GM23248 (cell line): ENCODE measurements around the gene CNDP1. TPM values are rescaled to one million over a fixed set of nuclear protein-coding genes. Genes with fewer than 3 reads are reported as not detected.

Source experiments
- DNase-seq: peaks from one replicate; pipeline ENCODE4 v3.0.0-alpha.2; 2015
- H2AFZ ChIP-seq: fragments of 200-600 bp; sonication (generic); 2 replicates; pipeline ENCODE4 v1.6.1; 2016; ENCODE audit warnings: antibody characterized with exemption
- H3F3A ChIP-seq: fragments of 200-600 bp; sonication (generic); 2 replicates; pipeline ENCODE4 v1.6.1; 2016; ENCODE audit warnings: mild to moderate bottlenecking, antibody characterized with exemption, mixed run types; ENCODE audit not compliant: insufficient read depth
- H3K27ac ChIP-seq: fragments of 200-600 bp; sonication (generic); 2 replicates; pipeline ENCODE4 v1.5.1; 2016; ENCODE audit warnings: mild to moderate bottlenecking
- H3K27me3 ChIP-seq: fragments of 200-600 bp; sonication (generic); replicated peaks from 2 replicates; pipeline ENCODE4 v1.6.1; 2016; ENCODE audit warnings: mild to moderate bottlenecking; ENCODE audit not compliant: insufficient read depth
- H3K36me3 ChIP-seq: fragments of 200-600 bp; sonication (generic); 2 replicates; pipeline ENCODE4 v1.6.1; 2016; ENCODE audit warnings: low read depth, mild to moderate bottlenecking
- H3K4me1 ChIP-seq: fragments of 200-600 bp; sonication (generic); 2 replicates; pipeline ENCODE4 v1.6.1; 2016; ENCODE audit warnings: mild to moderate bottlenecking; ENCODE audit not compliant: insufficient read depth
- H3K4me2 ChIP-seq: fragments of 200-600 bp; sonication (generic); one replicate; pipeline ENCODE4 v1.6.1; 2016; ENCODE audit warnings: mild to moderate bottlenecking; ENCODE audit not compliant: unreplicated experiment
- H3K4me3 ChIP-seq: fragments of 200-600 bp; sonication (generic); 2 replicates; pipeline ENCODE4 v1.5.1; 2016; ENCODE audit warnings: mild to moderate bottlenecking
- H3K79me2 ChIP-seq: fragments of 200-600 bp; sonication (generic); 2 replicates; pipeline ENCODE4 v1.6.1; 2016; ENCODE audit warnings: mild to moderate bottlenecking; ENCODE audit not compliant: insufficient read depth
- H3K9ac ChIP-seq: fragments of 200-600 bp; sonication (generic); 2 replicates; pipeline ENCODE4 v1.6.1; 2016; ENCODE audit warnings: mild to moderate bottlenecking
- H3K9me2 ChIP-seq: fragments of 200-600 bp; sonication (generic); 2 replicates; pipeline ENCODE4 v1.6.1; 2016; ENCODE audit warnings: mixed run types, mild to moderate bottlenecking, moderate library complexity; ENCODE audit not compliant: insufficient read depth
- H3K9me3 ChIP-seq: fragments of 200-600 bp; sonication (generic); one replicate; pipeline ENCODE4 v1.6.1; 2017; ENCODE audit warnings: low read depth
- H4K20me1 ChIP-seq: fragments of 200-600 bp; sonication (generic); 2 replicates; pipeline ENCODE4 v1.6.0; 2016; ENCODE audit not compliant: insufficient read depth
- EZH2 ChIP-seq: fragments of 200-600 bp; sonication (generic); IDR thresholded peaks from 2 replicates; pipeline ENCODE4 v1.6.1; 2018; ENCODE audit warnings: antibody characterized with exemption, mild to moderate bottlenecking; ENCODE audit not compliant: insufficient read depth, poor library complexity, severe bottlenecking
- EZH2phosphoT487 ChIP-seq: fragments of 200-600 bp; sonication (generic); IDR thresholded peaks from 2 replicates; pipeline ENCODE4 v1.6.1; 2018; ENCODE audit warnings: antibody characterized with exemption, moderate library complexity, mild to moderate bottlenecking, low read depth; ENCODE audit not compliant: insufficient read depth
- WGBS, 2 experiments: methylation state at CpG; one replicate each; pipeline ENCODE4 v1.1.6; 2015 to 2017; ENCODE audit warnings: low lambda C conversion rate in 2 of 2, low coverage in 1 of 2; ENCODE audit errors: missing lambda C conversion rate in 2 of 2; 5-methylcytosine and 5-hydroxymethylcytosine counted together
- in situ Hi-C: fragments of 300-500 bp; cut with MboI; formaldehyde crosslinking; loops from 2 replicates; pipeline ENCODE4 v1.15.0; 2020
- polyA plus RNA-seq: library from polyadenylated mRNA; unstranded; fragments of >200 nt; fragmentation: Nextera tagmentation; extraction: Ambion mirVana; gene quantifications from 2 replicates; pipeline ENCODE4 v1.2.1, GENCODE V29; 2016
- total RNA-seq: library from RNA; depleted of rRNA; stranded (reverse); fragments of >200 nt; shearing (Covaris generic); gene quantifications from 2 replicates; pipeline ENCODE4 v1.2.3, GENCODE V29; 2014

The CNDP1 gene
- total and polyA plus RNA-seq, 2 experiments from 2014 or later = not detected

- H4K20me1 ChIP-seq = no peaks in the 10 kb centered on the region
- peaks cover 11% of the 10 kb centered on the region; the same call in 1 of the 2 replicates for H3K27me3 ChIP-seq
- no peak overlapping the region for H3K9ac ChIP-seq
- TF ChIP-seq EZH2 = no peak
- no peak for TF ChIP-seq EZH2phosphoT487
- H3K4me3 ChIP-seq = no peak overlapping the region
- no peak for DNase-seq
- H3K4me2 ChIP-seq = no peak overlapping the region
- no peak overlapping the region for H3K27ac ChIP-seq
- no peaks in the 10 kb centered on the region for H3K9me2 ChIP-seq
- no peaks in the 10 kb centered on the region for H3K36me3 ChIP-seq
- 13 to 15% methylated on average over 5 of the region's 5 CpGs for WGBS, 2 experiments
- no peaks in the 10 kb centered on the region for H3K9me3 ChIP-seq
- H3K4me1 ChIP-seq = no peaks in the 10 kb centered on the region
- no peak overlapping the region for H2AFZ ChIP-seq
- no peaks in the 10 kb centered on the region for H3K79me2 ChIP-seq
- H3F3A ChIP-seq = no peaks in the 10 kb centered on the region
- in situ Hi-C loops = no loop called here
Observed at GRCh38 chr18:74577019-74577418, 42.7 kb downstream of the CNDP1 start.

DNA sequence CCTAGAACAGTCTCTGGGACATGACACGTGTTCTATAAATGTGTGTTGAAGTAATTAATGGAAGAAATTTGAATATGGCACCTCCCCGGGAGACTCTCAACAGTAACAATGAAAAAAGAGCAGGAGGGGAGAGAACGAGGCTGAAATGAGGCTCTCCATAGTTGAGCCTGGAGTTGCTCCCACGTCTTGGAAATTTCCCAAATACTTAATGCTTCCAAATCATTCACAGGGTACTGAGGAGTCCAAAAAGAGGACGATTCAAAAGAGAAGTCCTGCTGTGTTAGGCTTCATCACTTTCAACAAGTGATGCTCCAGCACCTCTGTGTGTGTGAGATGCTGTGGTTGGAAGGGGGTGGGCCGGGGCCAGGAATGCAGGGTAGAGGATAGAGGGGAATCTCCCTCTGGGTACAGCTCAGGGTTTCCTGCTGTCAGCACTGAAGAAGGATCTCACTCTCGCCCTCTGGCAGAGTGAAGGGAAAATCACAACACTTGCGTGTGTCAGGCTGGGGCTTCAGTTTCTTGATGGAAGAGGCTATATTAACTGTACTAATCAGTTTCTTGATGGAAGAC, 45.3 kb downstream of the CNDP1 start:
- no peak overlapping the region for H3K4me2 ChIP-seq
- H2AFZ ChIP-seq = no peak overlapping the region
- H3K4me1 ChIP-seq = no peaks in the 10 kb centered on the region
- H3K9me2 ChIP-seq = no peaks in the 10 kb centered on the region
- no peaks in the 10 kb centered on the region for H3F3A ChIP-seq
- no peaks in the 10 kb centered on the region for H3K79me2 ChIP-seq
- H4K20me1 ChIP-seq = no peaks in the 10 kb centered on the region
- no peak for DNase-seq
- 0 to 1% methylated on average over 8 of the region's 8 CpGs for WGBS, 2 experiments
- no peak overlapping the region for H3K9ac ChIP-seq
- no peaks in the 10 kb centered on the region for H3K9me3 ChIP-seq
- no peak overlapping the region for H3K27ac ChIP-seq
- peaks cover 11% of the 10 kb centered on the region; the same call in 1 of the 2 replicates for H3K27me3 ChIP-seq
- TF ChIP-seq EZH2phosphoT487 = no peak
- no peak for TF ChIP-seq EZH2
- no peaks in the 10 kb centered on the region for H3K36me3 ChIP-seq
- in situ Hi-C loops = no loop called here
- no peak overlapping the region for H3K4me3 ChIP-seq

- no peak overlapping the region for H3K4me3 ChIP-seq
- H3K9me3 ChIP-seq = no peaks in the 10 kb centered on the region
- DNase-seq = no peak
- H3K4me2 ChIP-seq = no peak overlapping the region
- H3K27ac ChIP-seq = no peak overlapping the region
- no peak overlapping the region for H3K9ac ChIP-seq
- no peak overlapping the region for H2AFZ ChIP-seq
- no peaks in the 10 kb centered on the region for H3F3A ChIP-seq
- H3K4me1 ChIP-seq = no peaks in the 10 kb centered on the region
- H3K9me2 ChIP-seq = no peaks in the 10 kb centered on the region
- no peaks in the 10 kb centered on the region for H3K79me2 ChIP-seq
- TF ChIP-seq EZH2phosphoT487 (no peak), EZH2 (no peak)
- H3K36me3 ChIP-seq = no peaks in the 10 kb centered on the region
- in situ Hi-C loops = no loop called here
- H4K20me1 ChIP-seq = no peaks in the 10 kb centered on the region
- 54 to 55% methylated on average over 6 of the region's 6 CpGs for WGBS, 2 experiments
- peaks cover 5% of the 10 kb centered on the region; the same call in 1 of the 2 replicates for H3K27me3 ChIP-seq
Observed at GRCh38 chr18:74582642-74583041, 48.3 kb downstream of the CNDP1 start.

- no peaks in the 10 kb centered on the region; the same call in 1 of the 2 replicates for H3F3A ChIP-seq
- H2AFZ ChIP-seq = no peak overlapping the region
- no peak for DNase-seq
- no peak overlapping the region for H3K27ac ChIP-seq
- H3K9ac ChIP-seq = no peak overlapping the region
- H3K79me2 ChIP-seq = no peaks in the 10 kb centered on the region
- no peaks in the 10 kb centered on the region for H3K4me1 ChIP-seq
- H3K36me3 ChIP-seq = no peaks in the 10 kb centered on the region
- TF ChIP-seq EZH2phosphoT487 = no peak
- no peak for TF ChIP-seq EZH2
- in situ Hi-C loops = no loop called here
- no peak overlapping the region for H3K4me3 ChIP-seq
- H3K9me2 ChIP-seq = no peaks in the 10 kb centered on the region
- no peaks in the 10 kb centered on the region for H4K20me1 ChIP-seq
- H3K9me3 ChIP-seq = no peaks in the 10 kb centered on the region
- 53 to 57% methylated on average over 8 of the region's 8 CpGs for WGBS, 2 experiments
- H3K4me2 ChIP-seq = no peak overlapping the region
- 0 out of 2 replicates have a peak, but pooled peaks cover 4% of the 10 kb centered on the region for H3K27me3 ChIP-seq
Observed at GRCh38 chr18:74587441-74587840, 53.1 kb downstream of the CNDP1 start.
